Activated T-cell treated with anti-CD3 and anti-CD28 coated beads, Interleukin-2, amount 50 U/mL, for 4 hours (primary cell): ENCODE results near the gene NME4. TPM values are rescaled to one million over a fixed set of nuclear protein-coding genes. Genes with fewer than 3 reads are reported as not detected.
"Not testable (repeated sequence)": the region's sequence is repeated elsewhere in the genome, so short reads cannot be mapped to it uniquely, and the experiment has no call there.

Experiments
- ATAC-seq, 2 donors: fragments of 200-7000 bp; cut with Tn5 transposase; one replicate each; pipeline ENCODE4 v1.10.0; 2021
- DNase-seq: peaks from one replicate; pipeline ENCODE4 v3.0.0-alpha.2; 2020
- H3K27me3 Mint-ChIP-seq: one replicate; pipeline ENCODE4 v1.8.0; 2021; ENCODE audit warnings: low read depth, mixed read lengths
- H3K36me3 Mint-ChIP-seq: one replicate; pipeline ENCODE4 v1.8.0; 2022; ENCODE audit warnings: mixed read lengths; ENCODE audit not compliant: insufficient read depth
- H3K4me1 Mint-ChIP-seq: one replicate; pipeline ENCODE4 v1.8.0; 2021; ENCODE audit warnings: low read depth, mixed read lengths
- H3K4me3 Mint-ChIP-seq: one replicate; pipeline ENCODE4 v1.8.0; 2021; ENCODE audit warnings: mild to moderate bottlenecking, moderate library complexity, mixed read lengths
- H3K9me3 Mint-ChIP-seq: one replicate; pipeline ENCODE4 v1.8.0; 2021; ENCODE audit warnings: mixed read lengths
- total RNA-seq, 3 donors: library from RNA; stranded (reverse); gene quantifications; one replicate each; pipeline ENCODE4 v1.2.1, GENCODE V29; 2021

Gene NME4
- total RNA-seq, 3 donors from 2014 or later = 46.1 to 78.9 (median 52.7) TPM

DNA sequence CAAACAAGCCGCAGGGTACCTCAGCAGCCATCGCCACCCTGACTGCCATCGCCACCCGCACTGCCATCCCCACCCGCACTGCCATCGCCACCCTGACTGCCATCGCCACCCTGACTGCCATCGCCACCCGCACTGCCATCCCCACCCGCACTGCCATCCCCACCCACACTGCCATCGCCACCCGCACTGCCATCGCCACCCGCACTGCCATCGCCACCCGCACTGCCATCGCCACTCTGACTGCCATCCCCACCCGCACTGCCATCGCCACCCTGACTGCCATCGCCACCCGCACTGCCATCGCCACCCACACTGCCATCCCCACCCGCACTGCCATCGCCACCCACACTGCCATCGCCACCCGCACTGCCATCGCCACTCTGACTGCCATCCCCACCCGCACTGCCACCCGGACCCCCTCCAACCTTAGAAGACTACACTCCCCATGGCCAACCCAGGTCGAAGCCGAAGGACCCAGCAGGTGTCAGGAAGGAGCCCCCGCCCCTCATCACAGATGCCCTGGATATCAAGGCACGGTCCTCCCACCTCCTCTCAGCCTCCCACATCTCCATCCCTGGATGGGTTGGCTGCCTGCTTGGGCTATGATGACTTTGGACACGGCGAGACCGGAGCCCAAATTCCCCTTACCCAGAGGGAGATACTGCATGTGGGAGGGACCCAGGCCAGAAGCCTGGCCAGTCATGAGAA is 18.7 kb upstream of the NME4 start:
- ATAC-seq, H3K36me3 Mint-ChIP-seq: not testable (repeated sequence)

DNA sequence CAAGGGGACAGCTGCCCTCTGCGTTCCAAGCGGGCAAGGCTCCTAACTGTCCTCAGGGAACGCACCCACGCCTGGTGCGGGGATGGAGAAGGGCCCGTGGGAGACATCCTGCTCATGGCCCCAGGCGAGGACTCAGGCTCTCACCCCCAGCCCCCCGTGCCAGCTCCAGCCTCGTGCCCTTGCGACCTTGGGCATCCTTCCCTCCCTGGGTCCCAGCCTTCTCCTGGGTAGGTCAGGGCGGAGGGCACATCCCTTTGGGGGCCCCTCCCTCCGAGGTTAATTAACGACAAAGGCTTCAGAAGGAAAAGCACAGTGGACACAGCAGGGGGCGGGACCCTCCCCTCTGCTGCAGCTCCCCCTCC is 18.2 kb upstream of the NME4 start:
- no peaks in the 10 kb centered on the region for H3K9me3 Mint-ChIP-seq
- no peaks in the 10 kb centered on the region for H3K27me3 Mint-ChIP-seq
- DNase-seq = no peak
- ATAC-seq = no peak
- H3K4me1 Mint-ChIP-seq = peaks cover 25% of the 10 kb centered on the region
- H3K4me3 Mint-ChIP-seq = no peak overlapping the region
- no peaks in the 10 kb centered on the region for H3K36me3 Mint-ChIP-seq

More for the DNA sequence above, 18.7 kb upstream of the NME4 start:
- H3K27me3 Mint-ChIP-seq, H3K4me3 Mint-ChIP-seq, DNase-seq, H3K9me3 Mint-ChIP-seq: not testable (repeated sequence)
- H3K4me1 Mint-ChIP-seq = peaks cover 21% of the 10 kb centered on the region

DNA sequence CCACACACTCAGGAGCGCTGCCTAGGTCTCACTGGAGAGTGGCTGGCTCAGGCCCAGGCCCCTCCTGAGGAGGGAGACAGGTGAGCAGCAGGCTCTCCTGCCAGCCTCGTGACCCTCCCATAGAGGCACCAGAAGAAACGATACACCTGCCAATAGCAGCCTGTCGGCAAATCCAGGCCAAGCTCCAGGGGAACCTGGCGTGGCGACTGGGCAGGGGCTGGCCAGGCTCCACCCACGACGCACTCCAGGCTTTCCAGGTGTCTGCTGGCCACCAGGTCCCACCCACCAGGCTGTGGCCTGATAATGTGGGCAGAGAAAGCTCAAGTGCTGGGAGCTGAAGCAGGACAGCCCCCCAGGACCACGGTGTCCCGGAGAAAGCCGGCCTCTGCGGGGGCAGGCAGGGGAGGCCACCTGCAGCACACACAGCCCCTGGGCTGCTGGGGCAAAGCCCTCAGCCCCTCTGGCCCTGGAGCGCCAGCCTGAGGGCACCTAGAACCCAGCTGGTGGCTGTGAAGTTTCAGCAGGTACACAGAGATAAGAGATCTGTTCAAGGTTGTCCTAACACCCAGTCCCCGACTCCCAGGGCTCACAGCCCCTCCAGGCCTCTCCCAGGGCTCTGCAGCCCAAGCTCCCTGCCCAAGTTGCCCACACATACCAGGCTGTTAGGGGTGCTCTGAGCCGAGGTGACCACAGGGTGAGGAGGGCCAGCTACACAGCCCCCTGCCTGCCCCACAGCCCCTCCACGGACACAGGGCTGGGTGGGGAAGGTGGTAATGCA is 17.6 kb upstream of the NME4 start:
- H3K4me1 Mint-ChIP-seq = peaks cover 29% of the 10 kb centered on the region

DNA sequence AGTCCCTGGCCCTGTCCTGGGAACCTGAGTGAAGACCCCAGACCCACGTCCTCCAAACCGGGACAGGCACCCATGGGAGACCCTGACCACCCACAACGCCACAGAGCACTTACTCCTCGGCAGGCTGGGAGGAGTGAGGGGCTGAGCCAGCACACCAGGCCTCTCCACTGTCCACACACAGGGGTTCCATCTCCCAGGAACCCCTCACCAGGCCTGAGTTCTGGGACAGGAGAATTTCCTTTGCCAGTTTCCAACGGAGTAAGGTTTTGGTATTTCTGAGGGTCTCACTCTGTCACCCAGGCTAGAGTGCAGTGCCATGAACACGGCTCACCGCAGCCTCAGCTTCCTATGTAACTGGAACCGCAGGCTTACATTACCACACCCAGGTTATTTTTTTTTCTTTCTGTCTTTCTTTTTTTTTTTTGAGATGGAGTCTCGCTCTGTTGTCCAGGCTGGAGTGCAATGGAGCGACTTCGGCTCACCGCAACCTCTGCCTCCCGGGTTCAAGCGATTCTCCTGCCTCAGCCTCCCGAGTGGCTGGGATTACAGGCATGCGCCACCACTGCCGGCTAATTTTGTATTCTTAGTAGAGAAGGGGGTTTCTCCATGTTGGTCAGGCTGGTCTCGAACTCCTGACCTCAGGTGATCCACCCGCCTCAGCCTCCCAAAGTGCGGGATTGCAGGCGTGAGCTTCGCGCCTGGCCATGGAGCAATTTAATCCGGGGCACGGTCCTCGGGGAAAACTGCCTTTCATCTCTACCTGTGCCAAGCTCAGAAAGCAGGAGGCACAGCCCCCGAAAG is 16.8 kb upstream of the NME4 start:
- DNase-seq (no peak), ATAC-seq (no peak)
- H3K9me3 Mint-ChIP-seq = no peaks in the 10 kb centered on the region
- no peaks in the 10 kb centered on the region for H3K36me3 Mint-ChIP-seq
- peaks cover 29% of the 10 kb centered on the region for H3K4me1 Mint-ChIP-seq
- no peaks in the 10 kb centered on the region for H3K27me3 Mint-ChIP-seq
- H3K4me3 Mint-ChIP-seq = peak overlapping the region; percentile 78

More for the DNA sequence above, 17.6 kb upstream of the NME4 start:
- Mint-ChIP-seq H3K4me3 (peak overlapping the region; percentile 78), H3K9me3 (no peaks in the 10 kb centered on the region), H3K36me3 (no peaks in the 10 kb centered on the region), H3K27me3 (no peaks in the 10 kb centered on the region)
- DNase-seq (no peak), ATAC-seq (no peak)

DNA sequence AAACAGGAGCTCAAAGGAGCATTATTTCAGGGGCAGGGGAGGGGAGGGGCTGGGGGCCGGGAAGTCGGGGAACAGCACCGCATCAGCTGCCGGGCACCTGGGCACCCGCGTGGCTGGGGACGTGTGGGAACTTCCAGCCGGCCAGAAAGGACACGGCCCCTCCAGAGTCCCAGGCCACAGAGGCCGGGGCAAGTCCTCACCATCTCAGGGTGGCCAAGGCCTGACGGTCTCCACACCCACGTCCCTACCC is 16.3 kb upstream of the NME4 start:
- DNase-seq (no peak), ATAC-seq (no peak)
- Mint-ChIP-seq H3K4me3 (peak overlapping the region; percentile 78), H3K4me1 (peaks cover 29% of the 10 kb centered on the region), H3K27me3 (no peaks in the 10 kb centered on the region), H3K36me3 (no peaks in the 10 kb centered on the region), H3K9me3 (no peaks in the 10 kb centered on the region)

DNA sequence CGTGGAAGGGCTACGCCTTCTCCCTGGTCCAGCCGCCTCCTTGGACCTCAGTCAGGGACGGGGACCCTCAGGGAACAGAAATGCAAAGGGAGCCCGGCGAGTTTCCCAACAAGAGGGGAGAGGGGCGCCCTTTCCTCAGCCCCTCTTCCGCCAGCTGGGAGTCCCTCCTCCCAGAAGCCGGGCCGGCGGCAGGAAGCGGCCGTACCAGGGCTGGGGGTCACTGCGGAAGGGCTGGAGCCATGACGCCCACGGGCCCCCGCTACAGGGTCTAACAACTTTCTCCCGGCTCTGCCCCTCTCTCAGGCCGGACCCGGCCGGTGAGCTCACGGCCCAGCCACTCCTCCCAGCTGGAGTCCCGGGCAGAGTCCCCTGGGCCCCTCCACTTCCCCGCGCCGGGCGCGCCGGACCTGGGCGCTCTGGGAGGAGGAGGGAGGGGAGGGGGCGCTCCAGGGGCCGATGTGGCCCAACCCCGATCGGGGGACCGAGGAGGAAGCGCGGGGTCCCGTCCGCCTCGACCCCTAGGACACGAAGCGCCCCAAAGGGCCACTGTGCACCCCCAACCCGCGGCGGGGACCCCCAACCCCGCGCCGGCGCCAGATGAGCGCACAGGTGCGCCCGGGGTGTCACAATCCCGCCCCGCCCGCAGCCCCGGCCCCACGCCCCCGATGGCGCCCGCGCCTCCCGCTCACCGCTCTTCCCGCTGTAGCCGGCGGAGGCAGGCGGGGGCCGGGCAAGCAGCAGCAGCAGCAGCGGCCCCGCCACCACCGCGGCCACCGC is 15.8 kb upstream of the NME4 start:
- DNase-seq = no peak
- Mint-ChIP-seq H3K4me3 (peak overlapping the region; percentile 76), H3K36me3 (no peaks in the 10 kb centered on the region), H3K9me3 (no peaks in the 10 kb centered on the region), H3K4me1 (peaks cover 29% of the 10 kb centered on the region), H3K27me3 (no peaks in the 10 kb centered on the region)
- peak; percentile 31 to 46 for ATAC-seq

DNA sequence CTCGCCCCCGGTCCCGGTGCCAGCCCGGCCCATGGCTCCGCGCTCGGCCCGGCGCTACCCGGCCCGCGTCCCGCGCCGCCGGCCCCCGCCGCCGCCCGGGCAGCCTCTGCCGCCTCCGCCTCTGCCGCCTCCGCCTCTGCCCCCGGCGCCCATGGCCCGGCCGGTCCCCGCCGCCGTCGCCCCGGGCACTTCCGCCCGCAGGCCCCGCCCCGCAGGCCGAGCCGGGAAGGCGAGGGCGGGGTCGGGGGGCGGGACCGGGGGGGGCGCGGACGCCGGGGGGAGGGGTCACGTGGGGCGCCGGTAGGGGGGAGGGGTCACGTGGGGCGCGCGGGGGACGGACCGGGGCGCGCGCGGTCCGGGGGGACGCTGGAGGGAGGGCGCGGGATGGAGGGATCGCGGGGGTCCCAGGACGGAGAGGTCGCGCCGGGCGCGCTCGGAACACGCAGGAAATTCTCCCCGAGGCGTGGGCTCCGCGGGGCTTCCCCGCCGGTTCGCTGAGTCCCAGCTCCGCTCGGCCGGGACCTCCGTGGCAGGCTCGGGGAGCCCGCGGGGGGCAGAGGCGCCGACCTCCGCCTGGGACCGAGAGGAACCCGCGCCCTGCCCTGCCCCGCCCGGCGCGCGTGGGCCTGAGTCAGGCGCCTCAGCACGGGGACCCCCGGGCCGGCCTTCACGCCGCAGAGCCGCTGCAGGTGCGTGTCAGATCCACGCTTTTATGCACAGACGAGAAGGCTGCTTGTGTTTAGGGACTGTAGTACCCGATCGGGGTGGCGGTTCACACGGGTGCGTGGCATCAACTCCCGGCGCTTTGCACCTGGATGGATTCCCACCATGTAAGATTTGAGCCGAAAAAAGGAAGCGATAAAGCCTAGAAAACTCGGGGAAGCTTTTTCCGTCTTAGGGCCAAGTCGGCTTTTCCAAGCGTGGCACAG is 14.9 kb upstream of the NME4 start, which contains the start of gene PGAP6:
TSS of gene PGAP6 (minus strand) at position 190 of the 929 bp plus-strand sequence. CDS start at position 33, 157 bp downstream.
- Mint-ChIP-seq H3K27me3 (no peaks in the 10 kb centered on the region), H3K36me3 (no peaks in the 10 kb centered on the region), H3K9me3 (no peaks in the 10 kb centered on the region), H3K4me1 (peaks cover 29% of the 10 kb centered on the region), H3K4me3 (peak within 1 kb of the TSS; percentile 83)
- DNase-seq = peak; percentile 56
- ATAC-seq = peak; percentile 69 to 74

DNA sequence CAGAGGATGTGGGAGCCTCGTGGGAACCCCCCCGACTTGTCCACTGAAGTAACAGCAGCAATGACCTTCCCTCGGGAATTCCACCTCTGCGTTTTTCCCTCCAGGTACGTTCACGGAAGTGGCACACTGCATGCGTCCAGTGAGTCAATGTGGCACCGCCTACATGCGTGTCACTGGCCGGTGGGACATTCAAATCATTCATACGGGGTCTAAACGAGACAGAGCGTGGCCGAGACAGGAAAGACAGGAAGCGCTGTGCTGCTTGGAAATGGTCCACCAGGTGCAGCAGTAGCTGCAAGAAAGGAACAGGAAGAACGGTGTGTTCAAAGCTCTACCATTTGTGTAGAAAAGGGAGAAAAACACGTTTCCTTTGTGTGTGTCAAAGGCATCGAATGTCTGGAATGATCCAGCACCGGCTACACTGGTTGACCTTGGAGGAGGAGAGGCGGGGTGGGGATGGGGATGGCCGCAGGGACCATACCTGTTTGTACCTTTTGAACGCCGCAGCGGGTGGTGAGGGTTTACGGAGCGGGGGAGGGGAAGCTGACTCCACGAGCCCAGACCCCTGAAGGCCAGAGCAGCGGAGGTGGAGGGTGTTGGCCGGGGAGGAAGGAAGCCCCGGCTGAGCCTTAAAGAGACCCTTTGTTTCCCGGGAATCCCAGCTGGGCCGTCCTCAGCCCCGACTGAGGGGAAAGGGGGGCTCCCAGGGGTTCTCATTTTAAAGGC is 13.5 kb upstream of the NME4 start:
- peak; percentile 37 for DNase-seq
- Mint-ChIP-seq H3K9me3 (no peaks in the 10 kb centered on the region), H3K4me1 (peaks cover 29% of the 10 kb centered on the region), H3K4me3 (peak overlapping the region; percentile 83), H3K36me3 (no peaks in the 10 kb centered on the region), H3K27me3 (no peaks in the 10 kb centered on the region)
- peak; percentile 17 to 30 for ATAC-seq

DNA sequence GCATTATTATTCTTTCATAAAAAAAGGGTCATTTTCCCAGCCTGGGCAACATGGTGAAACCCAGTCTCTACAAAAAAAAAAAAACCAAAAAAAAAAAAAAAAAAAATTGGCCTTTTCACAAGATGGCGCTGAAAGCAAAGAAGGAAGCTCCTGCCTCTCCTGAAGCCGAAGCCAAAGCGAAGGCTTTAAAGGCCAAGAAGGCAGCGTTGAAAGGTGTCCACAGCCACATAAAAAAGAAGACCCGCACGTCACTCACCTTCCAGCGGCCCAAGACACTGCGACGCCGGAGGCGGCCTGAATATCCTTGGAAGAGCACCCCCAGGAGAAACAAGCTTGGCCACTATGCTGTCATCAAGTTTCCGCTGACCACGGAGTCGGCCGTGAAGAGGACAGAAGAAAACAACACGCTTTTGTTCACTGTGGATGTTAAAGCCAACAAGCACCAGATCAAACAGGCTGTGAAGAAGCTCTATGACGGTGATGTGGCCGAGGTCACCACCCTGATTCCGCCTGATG is 10.3 kb upstream of the NME4 start:
- no peaks in the 10 kb centered on the region for H3K36me3 Mint-ChIP-seq
- H3K27me3 Mint-ChIP-seq = no peaks in the 10 kb centered on the region
- DNase-seq (no peak), ATAC-seq (no peak)
- peaks cover 20% of the 10 kb centered on the region for H3K4me1 Mint-ChIP-seq
- no peak overlapping the region for H3K4me3 Mint-ChIP-seq
- H3K9me3 Mint-ChIP-seq = no peaks in the 10 kb centered on the region

DNA sequence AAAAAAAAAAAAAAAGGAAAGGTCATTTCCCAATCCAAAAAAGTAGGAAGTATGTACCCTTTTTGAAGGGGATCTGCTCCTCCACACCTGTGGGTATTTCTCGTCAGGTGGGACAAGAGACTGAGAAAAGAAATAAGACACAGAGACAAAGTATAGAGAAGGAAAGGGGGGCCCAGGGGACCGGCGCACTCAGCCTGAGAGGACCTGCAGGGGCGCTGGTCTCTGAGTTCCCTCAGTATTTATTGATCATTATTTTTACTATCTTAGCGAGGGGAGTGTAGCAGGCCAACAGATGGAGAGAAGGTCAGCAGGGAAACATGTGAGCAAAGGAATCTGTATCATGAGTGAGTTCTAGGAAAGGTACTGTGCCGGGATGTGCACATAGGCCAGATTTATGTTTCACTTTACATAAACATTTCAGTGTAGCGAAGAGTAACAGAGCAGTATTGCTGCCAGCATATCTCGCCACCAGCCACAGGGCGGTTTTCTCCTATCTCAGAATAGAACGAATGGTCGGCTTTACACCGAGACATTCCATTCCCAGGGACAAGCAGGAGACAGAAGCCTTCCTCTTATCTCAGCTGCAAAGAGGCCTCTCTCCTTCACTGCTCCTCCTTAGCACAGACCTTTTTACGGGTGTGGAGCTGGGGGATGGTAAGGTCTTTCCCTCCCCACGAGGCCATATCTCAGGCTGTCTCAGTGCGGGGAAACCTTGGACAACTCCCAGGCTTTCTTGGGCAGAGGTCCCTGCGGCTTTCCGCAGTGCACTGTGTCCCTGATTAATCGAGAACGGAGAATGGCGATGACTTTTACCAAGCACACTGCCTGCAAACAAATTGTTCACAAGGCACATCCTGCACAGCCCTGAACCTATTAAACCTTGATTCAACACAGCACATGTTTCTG is 9.0 kb upstream of the NME4 start:
- DNase-seq, H3K36me3 Mint-ChIP-seq, ATAC-seq, H3K4me3 Mint-ChIP-seq, H3K9me3 Mint-ChIP-seq, H3K27me3 Mint-ChIP-seq: not testable (repeated sequence)
- H3K4me1 Mint-ChIP-seq = peaks cover 23% of the 10 kb centered on the region

DNA sequence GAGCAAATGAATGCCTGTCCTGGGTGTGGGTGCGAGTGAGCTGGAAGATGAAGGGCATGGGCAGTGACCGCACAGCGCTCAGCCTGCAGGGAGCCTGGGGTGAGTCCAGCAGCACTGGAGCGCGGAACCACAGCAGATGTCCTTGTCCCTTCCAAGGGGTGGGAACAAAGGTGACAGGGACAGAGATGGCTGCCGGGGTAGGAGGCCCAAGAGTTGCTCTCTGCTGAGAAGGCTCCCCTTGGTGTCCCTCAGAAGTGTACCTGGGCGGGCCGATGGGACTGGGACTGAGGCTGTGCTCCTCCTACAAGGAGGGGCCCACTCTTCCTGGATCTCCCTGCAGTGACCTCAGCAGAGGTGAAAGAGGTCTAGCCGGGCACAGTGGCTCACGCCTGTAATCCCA is 7.6 kb upstream of the NME4 start:
- H3K27me3 Mint-ChIP-seq = no peaks in the 10 kb centered on the region
- H3K4me1 Mint-ChIP-seq = peaks cover 13% of the 10 kb centered on the region
- no peaks in the 10 kb centered on the region for H3K36me3 Mint-ChIP-seq
- no peak for ATAC-seq
- H3K4me3 Mint-ChIP-seq = no peak overlapping the region
- no peaks in the 10 kb centered on the region for H3K9me3 Mint-ChIP-seq
- no peak for DNase-seq

DNA sequence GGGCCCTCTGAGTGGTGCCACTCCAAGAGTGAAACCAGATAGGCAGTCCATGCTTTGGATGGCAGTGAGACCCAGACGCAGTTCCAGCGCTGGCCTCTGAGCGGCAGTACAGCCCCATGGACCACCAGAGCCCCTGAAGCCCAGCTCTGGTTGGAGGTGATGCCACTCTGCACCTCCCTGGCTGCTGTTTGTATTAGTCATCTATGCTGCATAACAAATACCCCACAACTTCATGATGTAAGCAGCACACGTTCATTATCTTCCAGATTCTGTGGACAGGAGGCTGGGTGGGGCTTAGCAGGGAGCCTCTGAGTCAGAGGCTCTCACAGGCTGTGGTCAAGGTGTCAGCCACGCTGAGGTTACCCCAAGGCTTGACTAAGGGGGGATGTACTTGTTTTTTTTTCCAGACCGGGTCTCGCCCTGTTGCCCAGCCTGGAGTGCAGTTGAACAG is 5.1 kb upstream of the NME4 start:
- no peak overlapping the region for H3K4me3 Mint-ChIP-seq
- peak; percentile 77 for DNase-seq
- H3K36me3 Mint-ChIP-seq = no peaks in the 10 kb centered on the region
- H3K4me1 Mint-ChIP-seq = peaks cover 20% of the 10 kb centered on the region
- ATAC-seq = peak; percentile 96 to 97
- H3K9me3 Mint-ChIP-seq = no peaks in the 10 kb centered on the region
- no peaks in the 10 kb centered on the region for H3K27me3 Mint-ChIP-seq
